Measurements from ENCODE around the gene KCND3.
A peak's percentile ranks its signal among the peaks of the same experiment; 100 is the strongest.

The KCND3 gene

GRCh38 chr1:111989531-111990025 lies at the start of gene KCND3:
TSS of gene KCND3 (minus strand) at chr1:111989668.
- DNase-seq (ENCODE audit: low spot score): peak; percentile 70

- DNase-seq (ENCODE audit: low spot score): no peak
These were observed 44.8 kb upstream of the KCND3 start for GRCh38 chr1:112034277-112034676.

- no peak for DNase-seq (ENCODE audit: low spot score)
These were observed 44.1 kb upstream of the KCND3 start for GRCh38 chr1:112033439-112034120.

- no peak for DNase-seq (ENCODE audit: low spot score)
These were observed 40.7 kb upstream of the KCND3 start for GRCh38 chr1:112030157-112030556.

DNA sequence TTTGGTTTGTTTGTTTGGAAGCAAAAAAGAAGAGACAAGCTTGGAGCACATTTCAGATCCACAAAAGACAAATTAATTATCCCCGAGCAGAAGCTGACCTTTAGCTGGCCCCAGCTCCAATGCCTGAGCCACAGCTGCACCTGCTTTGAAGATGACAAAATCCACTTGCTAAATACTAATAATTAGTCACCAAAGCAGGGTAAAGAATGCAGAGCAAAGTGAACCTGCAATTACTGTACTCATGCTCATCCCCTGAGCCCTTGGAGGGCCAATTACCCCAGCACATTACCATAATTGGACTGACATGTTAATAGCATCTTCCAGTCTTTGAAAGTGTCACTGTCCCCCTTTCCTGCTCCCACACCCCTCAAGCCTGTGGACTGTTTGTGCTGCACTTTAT lies 38.2 kb upstream of the KCND3 start:
- DNase-seq (ENCODE audit: low spot score): no peak

GRCh38 chr1:112026501-112026900 lies 37.0 kb upstream of the KCND3 start:
- no peak for DNase-seq (ENCODE audit: low spot score)

DNA sequence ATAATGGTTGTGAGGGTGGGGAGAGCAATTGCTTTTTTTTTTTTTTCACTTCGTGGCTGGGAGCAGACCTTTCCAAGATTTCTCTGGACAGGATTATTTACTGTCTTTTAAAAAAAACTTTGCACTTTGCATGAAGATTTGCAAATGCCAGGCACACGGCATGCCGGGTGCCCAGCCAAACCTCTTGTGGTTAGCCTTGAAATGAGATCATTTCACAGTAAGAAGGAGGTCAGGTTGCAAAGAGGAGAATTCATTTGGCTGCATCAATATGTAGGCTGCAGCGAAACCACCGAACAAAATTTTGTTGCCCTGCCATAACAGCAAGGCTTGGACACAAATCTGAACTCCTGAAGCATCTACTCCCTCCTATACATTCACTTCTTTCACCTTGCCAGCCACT lies 36.5 kb upstream of the KCND3 start:
- DNase-seq (ENCODE audit: low spot score): no peak

- DNase-seq (ENCODE audit: low spot score): no peak
These were observed 31.8 kb upstream of the KCND3 start for GRCh38 chr1:112021263-112021662.

GRCh38 chr1:112017183-112017582 lies 27.7 kb upstream of the KCND3 start:
- no peak for DNase-seq (ENCODE audit: low spot score)

GRCh38 chr1:112012823-112013222 lies 23.4 kb upstream of the KCND3 start:
- no peak for DNase-seq (ENCODE audit: low spot score)

DNA sequence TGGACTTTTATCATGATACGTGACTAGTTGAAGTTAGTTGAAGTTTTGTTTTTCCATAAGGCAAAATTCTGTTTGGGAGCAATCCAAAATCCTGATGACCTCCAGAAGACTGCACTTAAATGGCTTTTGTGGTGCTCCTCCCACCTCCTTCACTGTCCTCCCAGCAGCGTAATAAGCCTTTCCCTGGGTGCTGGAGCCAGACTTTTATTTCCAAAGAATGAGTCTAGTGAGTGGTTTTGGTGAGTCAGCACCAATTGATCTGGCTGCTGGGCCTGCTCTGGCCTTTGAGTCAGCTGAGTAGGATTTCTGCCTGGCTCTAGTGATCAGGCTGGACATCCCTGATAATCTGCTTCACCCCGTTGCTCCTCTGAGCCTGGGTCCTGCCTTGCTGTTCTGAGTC lies 21.7 kb upstream of the KCND3 start:
- peak; percentile 56 for DNase-seq (ENCODE audit: low spot score)

DNA sequence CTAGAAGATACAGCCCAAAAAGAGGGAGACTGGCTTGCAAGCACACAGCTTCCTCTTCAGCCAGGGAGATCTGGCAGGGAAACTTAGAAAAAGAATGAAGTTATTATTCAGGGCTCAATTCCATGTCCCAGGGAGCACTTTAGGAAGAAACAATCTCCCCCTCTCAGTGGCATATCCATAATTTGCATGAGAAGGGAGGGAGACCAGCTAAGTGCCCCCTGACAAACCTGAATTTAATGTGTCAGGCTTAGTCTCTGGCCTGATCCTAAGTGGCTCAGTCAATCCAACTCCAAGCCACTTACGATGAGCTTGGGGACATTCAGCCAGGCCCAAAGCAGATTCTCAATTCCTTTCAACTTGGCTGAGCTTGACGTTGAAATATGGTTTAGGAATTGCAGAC lies 17.7 kb upstream of the KCND3 start:
- DNase-seq (ENCODE audit: low spot score): no peak

- no peak for DNase-seq (ENCODE audit: low spot score)
These were observed 17.1 kb upstream of the KCND3 start for GRCh38 chr1:112006416-112007025.

DNA sequence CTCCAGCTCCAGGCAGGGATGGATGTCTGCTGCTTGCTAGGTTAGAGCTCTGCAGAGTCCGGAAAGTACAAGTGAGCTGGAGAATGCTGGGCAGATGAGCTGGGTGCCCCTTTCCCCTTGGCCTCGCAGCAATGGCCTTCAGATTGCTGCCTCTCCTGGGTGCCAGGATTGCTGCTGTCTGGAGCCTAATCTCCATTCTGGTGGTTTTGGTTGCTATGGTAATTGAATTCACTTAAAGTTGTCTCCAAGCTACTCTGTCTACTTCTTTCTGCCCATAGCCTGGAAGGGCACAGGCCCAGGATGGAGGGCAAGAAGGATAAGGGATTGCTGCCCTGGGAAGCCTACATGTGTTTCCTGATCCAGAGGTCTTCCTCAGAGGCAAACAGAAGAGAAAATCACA lies 14.6 kb upstream of the KCND3 start:
- DNase-seq (ENCODE audit: low spot score): no peak

- no peak for DNase-seq (ENCODE audit: low spot score)
These were observed 13.0 kb upstream of the KCND3 start for GRCh38 chr1:112002514-112002913.

DNA sequence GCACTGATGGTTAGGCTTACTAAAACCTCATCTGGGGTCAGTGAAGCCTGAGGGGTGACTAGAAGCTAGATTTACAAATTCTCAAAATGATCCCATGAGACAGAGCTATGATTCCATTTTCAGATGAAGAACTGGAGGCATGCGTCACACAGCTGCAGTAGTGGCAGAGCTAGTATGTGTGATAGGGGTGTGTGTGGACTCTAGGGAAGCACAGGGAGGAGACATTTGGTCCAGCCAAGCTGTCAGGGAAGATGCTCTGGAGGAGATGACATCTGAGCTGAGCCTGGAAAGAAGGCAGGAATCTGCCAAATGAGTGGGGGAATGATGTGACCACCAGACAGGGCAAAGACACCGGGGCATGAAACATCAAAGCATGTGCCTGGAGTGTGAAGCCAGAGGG lies 12.0 kb upstream of the KCND3 start:
- DNase-seq (ENCODE audit: low spot score): no peak

- DNase-seq (ENCODE audit: low spot score): no peak
These were observed 10.6 kb upstream of the KCND3 start for GRCh38 chr1:112000048-112000447.

DNA sequence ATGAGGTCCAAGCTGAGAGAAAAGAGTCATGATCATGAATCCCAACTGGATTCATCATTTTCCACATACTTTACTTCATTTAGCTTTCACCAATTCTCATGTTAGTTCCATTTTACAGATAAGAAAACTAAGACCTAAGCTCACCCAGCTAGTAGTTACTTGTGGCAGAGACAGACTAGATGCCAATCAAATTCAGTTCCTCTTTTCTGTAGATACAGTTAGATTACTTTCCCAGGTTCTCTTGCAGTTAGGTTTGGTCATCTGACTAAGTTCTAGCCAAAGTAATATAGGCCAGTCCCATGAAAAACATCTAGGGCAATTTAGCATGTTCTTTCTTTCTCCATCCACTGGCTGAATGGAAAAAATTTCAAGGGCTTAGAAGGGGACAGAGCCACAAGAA lies 8.9 kb upstream of the KCND3 start:
- no peak for DNase-seq (ENCODE audit: low spot score)

- DNase-seq (ENCODE audit: low spot score): no peak
These were observed 3.0 kb upstream of the KCND3 start for GRCh38 chr1:111992476-111992875.

GRCh38 chr1:111990878-111991718 lies 1.6 kb upstream of the KCND3 start:
- DNase-seq (ENCODE audit: low spot score): peak; percentile 57

DNA sequence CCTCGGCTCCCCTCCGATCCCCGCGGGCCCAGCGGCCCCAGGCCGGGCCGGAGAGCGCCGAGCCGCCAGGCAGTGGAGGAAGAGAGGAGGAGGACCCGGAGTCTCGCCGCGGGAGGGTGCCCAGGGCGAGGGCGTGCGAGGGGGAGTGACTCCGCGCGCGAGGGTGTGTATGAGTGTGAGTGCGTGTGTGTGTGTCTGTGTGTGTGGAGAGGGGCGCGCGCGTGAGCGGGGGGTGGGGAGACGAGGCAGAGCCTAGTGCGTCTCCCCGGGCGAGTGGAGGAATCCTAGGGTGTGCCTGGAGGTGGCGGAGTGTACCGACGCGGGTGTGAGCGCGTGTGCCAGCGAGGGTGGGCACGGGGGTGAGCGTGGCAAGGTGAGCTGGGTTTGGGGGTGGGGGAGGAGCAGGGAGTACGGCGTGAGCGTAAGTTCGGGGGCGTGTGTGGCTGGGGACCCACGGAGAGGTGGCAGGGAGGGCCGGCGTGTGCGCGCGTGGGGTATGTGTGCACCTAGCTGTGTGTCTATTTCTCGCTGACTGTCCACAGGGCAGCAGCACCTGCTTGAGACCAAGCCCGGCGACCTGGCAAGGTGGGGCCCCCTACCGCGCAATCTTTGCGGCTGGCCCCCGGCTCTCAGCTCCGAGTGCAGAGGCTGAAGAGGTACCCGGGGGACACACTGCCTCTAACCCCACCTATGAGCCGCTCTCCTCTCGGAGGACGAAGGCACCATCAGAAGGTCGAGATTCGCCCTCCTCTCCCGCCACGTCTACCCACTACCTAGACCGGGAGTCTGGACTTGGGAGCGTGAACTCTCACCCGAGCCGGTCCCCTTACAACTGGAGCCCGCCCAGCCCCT lies 784 bp upstream of the KCND3 start:
- no peak for DNase-seq (ENCODE audit: low spot score)
